Immature natural killer cell (primary cell): ENCODE data around the gene TRAK2. TPM values are rescaled to one million over a fixed set of nuclear protein-coding genes. Genes with fewer than 3 reads are reported as not detected.

Experiments used
- DNase-seq, 3 donors: peaks; one replicate each; pipeline ENCODE4 v3.0.0; 2022; ENCODE audit warnings: mixed read lengths in 1 of 3
- H3K27ac Mint-ChIP-seq, 6 donors: one replicate each; pipeline ENCODE4 v1.8.0; 2020; ENCODE audit warnings: mixed read lengths in 6 of 6, mild to moderate bottlenecking in 5 of 6, inconsistent platforms in 4 of 6, moderate library complexity in 3 of 6
- H3K27me3 Mint-ChIP-seq, 3 donors: one replicate each; pipeline ENCODE4 v1.8.0; 2020 to 2021; ENCODE audit warnings: low read depth in 3 of 3, mild to moderate bottlenecking in 3 of 3, mixed read lengths in 3 of 3, moderate library complexity in 3 of 3, inconsistent platforms in 1 of 3
- H3K36me3 Mint-ChIP-seq, 3 donors: one replicate each; pipeline ENCODE4 v1.8.0; 2020; ENCODE audit warnings: mixed read lengths in 3 of 3, inconsistent platforms in 2 of 3, mild to moderate bottlenecking in 2 of 3
- H3K4me1 Mint-ChIP-seq, 2 donors: one replicate each; pipeline ENCODE4 v1.8.0; 2020; ENCODE audit warnings: inconsistent platforms in 2 of 2, mild to moderate bottlenecking in 2 of 2, mixed read lengths in 2 of 2, moderate library complexity in 1 of 2
- H3K4me3 Mint-ChIP-seq, 5 donors: one replicate each; pipeline ENCODE4 v1.8.0; 2020; ENCODE audit warnings: mild to moderate bottlenecking in 5 of 5, mixed read lengths in 5 of 5, inconsistent platforms in 3 of 5, moderate library complexity in 3 of 5
- H3K9me3 Mint-ChIP-seq, 6 donors: one replicate each; pipeline ENCODE4 v1.8.0; 2020; ENCODE audit warnings: mild to moderate bottlenecking in 6 of 6, mixed read lengths in 6 of 6, inconsistent platforms in 4 of 6, moderate library complexity in 3 of 6
- polyA plus RNA-seq, 3 donors: library from polyadenylated mRNA; unstranded; fragments of 300-500 nt; fragmentation: Illumina TruSeq; gene quantifications; one replicate each; pipeline ENCODE4 v1.2.3, GENCODE V29; 2021

TRAK2 gene
- polyA plus RNA-seq, 3 donors from 2014 or later, result 14.4 to 35.7 (median 18.7) TPM

DNA sequence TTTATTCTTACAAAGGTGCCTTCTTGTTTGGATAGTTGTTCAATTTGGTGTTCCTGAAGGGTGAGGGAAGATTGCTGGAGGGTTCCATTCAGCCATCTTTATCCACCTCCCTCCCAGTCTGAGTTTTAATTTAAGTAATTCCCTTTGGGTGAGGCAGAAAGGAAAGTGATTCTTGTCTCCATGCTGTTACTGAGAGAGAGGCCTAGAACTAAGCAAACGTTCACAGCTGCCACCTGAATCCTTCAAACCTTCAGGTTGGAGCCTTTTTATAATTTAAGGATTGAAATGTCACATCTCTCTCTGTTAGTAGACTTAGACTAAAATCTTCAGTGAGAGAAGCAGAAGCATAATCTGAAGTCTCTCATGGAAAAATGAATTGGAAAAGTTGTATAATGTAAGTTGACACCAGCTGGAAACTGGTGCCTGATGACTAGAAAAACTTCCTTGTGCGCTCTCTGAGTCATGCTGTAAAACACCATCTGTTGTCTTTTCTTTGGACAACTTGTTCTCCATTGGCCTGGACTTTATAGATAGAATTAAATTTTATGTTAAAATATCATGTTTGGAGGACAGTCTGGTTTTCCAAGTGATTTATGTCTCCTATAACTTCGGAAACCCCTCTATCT lies 14.9 kb upstream of the TRAK2 start:
- no peaks in the 10 kb centered on the region for H3K9me3 Mint-ChIP-seq

DNA sequence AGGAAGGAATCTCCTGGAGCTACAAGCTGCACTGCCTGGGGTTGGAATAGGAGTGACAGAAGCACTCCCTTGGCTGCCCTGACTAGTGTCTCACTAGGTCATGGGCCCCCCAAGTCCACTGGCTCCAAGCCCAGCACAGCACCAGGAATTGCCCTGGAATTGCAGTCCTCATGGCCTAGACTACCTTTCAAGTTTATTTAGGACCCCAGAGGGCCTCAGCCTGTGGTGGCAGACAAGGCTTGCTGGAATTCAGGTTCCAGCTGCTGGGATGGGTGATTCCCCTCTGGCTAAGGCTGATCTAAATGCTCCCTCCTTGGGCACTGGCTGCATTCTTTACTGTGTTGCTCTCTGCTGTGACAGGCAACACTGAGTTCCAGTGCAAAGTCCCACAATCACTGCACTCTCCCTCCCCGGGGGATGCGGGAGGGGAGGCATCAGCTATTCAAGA lies 14.3 kb upstream of the TRAK2 start:
- Mint-ChIP-seq H3K4me1 (no peaks in the 10 kb centered on the region), H3K27ac (no peak overlapping the region), H3K9me3 (no peaks in the 10 kb centered on the region), H3K36me3 (peaks cover 45 to 60% (median 48%) of the 10 kb centered on the region in 3 donors), H3K27me3 (peaks cover 0 to 1% (median 0%) of the 10 kb centered on the region in 3 donors), H3K4me3 (no peak overlapping the region)
- no peak for DNase-seq

More for the DNA sequence above, 14.9 kb upstream of the TRAK2 start:
- Mint-ChIP-seq H3K27ac (no peak overlapping the region), H3K36me3 (peaks cover 40 to 64% (median 52%) of the 10 kb centered on the region in 3 donors), H3K27me3 (peaks cover 0 to 1% (median 0%) of the 10 kb centered on the region in 3 donors), H3K4me1 (no peaks in the 10 kb centered on the region), H3K4me3 (no peak overlapping the region)
- no peak for DNase-seq

DNA sequence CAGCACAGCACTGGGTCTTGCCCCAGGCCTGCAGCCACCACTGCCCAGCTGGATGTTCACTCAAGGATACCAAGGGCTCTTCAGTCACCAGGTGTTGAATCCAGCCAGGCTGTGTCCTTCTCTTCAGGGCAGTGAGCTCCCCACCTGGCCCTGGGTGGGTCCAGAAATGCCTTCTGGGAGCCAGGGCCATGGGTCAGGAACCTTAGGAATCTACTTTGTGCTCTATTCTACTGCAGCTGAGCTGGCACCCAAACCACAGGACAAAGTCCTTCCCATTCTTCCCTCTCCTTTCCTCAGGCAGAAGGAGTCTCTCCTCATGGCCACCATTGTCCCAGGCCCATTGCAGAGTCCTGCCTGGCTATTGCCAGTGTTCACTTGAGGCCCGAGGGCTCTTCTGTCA lies 13.3 kb upstream of the TRAK2 start:
- Mint-ChIP-seq H3K27me3 (peaks cover 0 to 1% (median 0%) of the 10 kb centered on the region in 3 donors), H3K4me1 (no peaks in the 10 kb centered on the region), H3K27ac (no peak overlapping the region), H3K36me3 (peaks cover 49 to 60% (median 51%) of the 10 kb centered on the region in 3 donors), H3K4me3 (no peak overlapping the region), H3K9me3 (no peaks in the 10 kb centered on the region)
- DNase-seq, result no peak

DNA sequence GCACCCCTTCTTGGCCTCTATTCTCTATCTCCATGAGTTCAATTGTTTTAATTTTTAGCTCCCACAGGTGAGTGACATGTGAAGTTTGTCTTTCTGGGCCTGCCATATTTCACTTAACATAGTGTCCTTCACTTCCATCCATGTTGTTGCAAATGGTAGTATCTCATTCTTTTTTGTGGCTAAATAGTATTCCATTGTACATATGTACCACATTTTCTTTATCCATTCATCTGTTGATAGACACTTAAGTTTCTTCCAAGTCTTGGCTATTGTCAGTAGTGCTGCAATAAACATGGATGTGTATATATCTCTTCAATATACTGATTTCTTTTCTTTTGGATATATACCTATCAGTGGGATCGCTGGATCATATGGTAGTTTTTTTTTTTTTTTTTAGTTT lies 9.3 kb upstream of the TRAK2 start:
- Mint-ChIP-seq H3K27ac (no peak overlapping the region), H3K36me3 (peaks cover 35 to 52% (median 47%) of the 10 kb centered on the region in 3 donors), H3K4me1 (no peaks in the 10 kb centered on the region)

DNA sequence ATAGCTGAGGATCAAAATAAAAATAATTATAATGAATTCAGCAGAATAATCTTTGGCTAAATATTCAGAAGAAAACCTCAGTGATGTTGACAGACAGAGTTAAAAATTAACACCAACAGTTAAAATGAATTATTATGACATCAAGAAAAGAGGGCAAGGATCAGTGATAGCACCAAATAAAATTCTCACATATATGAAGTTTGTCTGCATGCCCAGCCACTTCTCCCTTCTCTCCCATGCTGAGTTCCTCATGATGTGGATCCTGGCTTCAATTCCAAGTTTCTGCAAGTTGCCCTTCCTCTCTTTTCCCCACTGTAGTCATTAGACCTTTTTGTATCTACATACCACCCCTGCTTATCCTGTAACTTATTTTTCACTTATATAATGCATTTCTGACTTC lies 7.1 kb upstream of the TRAK2 start:
- Mint-ChIP-seq H3K9me3 (no peaks in the 10 kb centered on the region), H3K27me3 (peaks cover 0 to 1% (median 0%) of the 10 kb centered on the region in 3 donors), H3K4me3 (no peak overlapping the region), H3K27ac (no peak overlapping the region), H3K4me1 (no peaks in the 10 kb centered on the region), H3K36me3 (peaks cover 27 to 42% (median 41%) of the 10 kb centered on the region in 3 donors)
- DNase-seq, result no peak

More for the DNA sequence above, 9.3 kb upstream of the TRAK2 start:
- DNase-seq, result no peak
- no peak overlapping the region for H3K4me3 Mint-ChIP-seq
- H3K27me3 Mint-ChIP-seq, result peaks cover 0 to 1% (median 0%) of the 10 kb centered on the region in 3 donors
- no peaks in the 10 kb centered on the region for H3K9me3 Mint-ChIP-seq

DNA sequence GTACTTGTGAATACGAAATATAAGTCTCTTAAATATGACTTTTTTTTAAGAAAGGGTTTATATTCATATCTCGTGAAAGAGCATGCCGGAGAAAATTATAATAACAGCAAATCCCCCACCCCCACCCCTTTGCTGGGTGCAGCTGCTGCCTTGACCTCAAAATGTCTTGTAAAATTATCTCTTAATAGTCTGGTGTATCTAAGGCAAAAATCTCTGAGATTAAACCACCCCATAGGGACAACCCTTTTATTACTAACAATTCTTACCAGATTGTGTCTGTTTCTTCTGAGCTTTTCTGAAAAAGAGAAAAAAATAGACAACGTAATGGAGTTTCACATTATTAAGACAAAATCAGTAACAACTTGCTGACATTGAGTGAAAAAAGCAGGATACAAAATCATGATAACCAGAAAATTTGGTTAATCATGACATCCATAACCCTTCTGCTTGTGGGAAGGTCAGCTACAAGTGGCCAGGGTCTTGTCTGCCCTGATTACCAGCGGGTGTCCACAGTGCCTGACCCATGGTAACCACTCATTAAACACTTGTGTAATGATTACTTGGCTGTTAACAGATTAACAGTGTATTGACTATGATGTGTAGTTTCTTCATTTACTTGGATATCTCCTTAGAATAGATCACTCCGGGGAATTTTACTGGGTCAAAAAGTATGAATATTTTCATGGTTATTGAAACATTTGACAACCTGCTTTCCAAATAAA lies 1.8 kb upstream of the TRAK2 start:
- Mint-ChIP-seq H3K27me3 (peaks cover 0 to 4% (median 3%) of the 10 kb centered on the region in 3 donors), H3K4me1 (peaks cover 20 to 42% of the 10 kb centered on the region in 2 donors), H3K4me3 (peak overlapping the region in 4 of 5 donors; percentile 85 to 90 (median 88)), H3K27ac (peak overlapping the region in 1 of 6 donors; percentile 36), H3K9me3 (no peaks in the 10 kb centered on the region), H3K36me3 (peaks cover 0 to 8% (median 0%) of the 10 kb centered on the region in 3 donors)
- no peak for DNase-seq

- H3K9me3 Mint-ChIP-seq, result no peaks in the 10 kb centered on the region
- peaks cover 27 to 50% of the 10 kb centered on the region in 2 donors for H3K4me1 Mint-ChIP-seq
- H3K36me3 Mint-ChIP-seq, result peaks cover 0 to 8% (median 0%) of the 10 kb centered on the region in 3 donors
- peak overlapping the region; percentile 37 to 88 (median 83) for H3K27ac Mint-ChIP-seq
- H3K27me3 Mint-ChIP-seq, result peaks cover 0 to 4% (median 3%) of the 10 kb centered on the region in 3 donors
- peak overlapping the region; percentile 85 to 94 (median 88) for H3K4me3 Mint-ChIP-seq
- DNase-seq, result no peak
Observed at GRCh38 chr2:201452058-201452921, 1.0 kb upstream of the TRAK2 start.

DNA sequence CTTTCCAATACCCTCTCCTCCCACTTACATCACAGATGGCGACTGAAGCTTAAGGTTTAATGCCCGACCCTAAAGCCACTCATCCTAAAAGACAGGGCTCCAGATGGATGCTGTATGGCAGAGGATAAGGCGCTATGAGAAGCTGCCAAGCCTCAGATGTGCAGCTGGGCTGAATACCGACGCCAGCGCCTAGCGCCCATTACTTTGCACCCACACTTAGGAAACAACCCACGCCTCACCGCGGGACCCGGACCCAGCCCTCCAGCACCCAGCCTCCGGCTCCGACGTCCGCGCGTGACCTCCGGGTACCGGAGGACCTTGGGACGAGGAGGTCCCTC lies 335 bp downstream of the TRAK2 start:
- Mint-ChIP-seq H3K27me3 (peaks cover 0 to 4% (median 3%) of the 10 kb centered on the region in 3 donors), H3K27ac (peak overlapping the region; percentile 88 to 97 (median 94)), H3K4me3 (peak overlapping the region; percentile 94 to 98 (median 96)), H3K36me3 (peaks cover 0 to 8% (median 0%) of the 10 kb centered on the region in 3 donors), H3K4me1 (peaks cover 32 to 61% of the 10 kb centered on the region in 2 donors), H3K9me3 (no peaks in the 10 kb centered on the region)
- DNase-seq, result no peak

GRCh38 chr2:201448701-201449100 lies 2.6 kb downstream of the TRAK2 start:
- Mint-ChIP-seq H3K27me3 (peaks cover 0 to 4% (median 3%) of the 10 kb centered on the region in 3 donors), H3K27ac (no peak overlapping the region), H3K9me3 (no peaks in the 10 kb centered on the region), H3K4me3 (peak overlapping the region in 4 of 5 donors; percentile 46 to 67 (median 57)), H3K36me3 (peaks cover 0 to 4% (median 0%) of the 10 kb centered on the region in 3 donors), H3K4me1 (peaks cover 32 to 70% of the 10 kb centered on the region in 2 donors)
- DNase-seq, result no peak

DNA sequence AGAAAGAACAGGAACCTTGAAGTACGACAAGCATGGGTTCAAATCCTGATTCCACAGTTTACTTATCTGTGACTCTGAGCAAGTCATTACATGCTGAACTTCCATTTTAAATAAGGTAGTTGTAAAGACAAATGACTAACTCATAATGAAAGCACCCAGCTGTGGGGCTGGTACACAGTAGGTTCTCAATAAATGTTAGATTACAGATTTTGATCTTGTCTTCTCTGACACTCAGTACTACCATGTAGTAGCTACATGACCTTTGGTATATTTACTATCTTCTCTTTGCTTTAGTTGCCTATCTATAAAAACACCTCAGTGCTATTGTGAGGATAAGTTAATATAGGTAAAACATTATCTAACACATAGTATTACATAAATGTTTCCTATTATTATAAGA lies 3.2 kb downstream of the TRAK2 start:
- Mint-ChIP-seq H3K36me3 (peaks cover 0 to 4% (median 0%) of the 10 kb centered on the region in 3 donors), H3K4me1 (peaks cover 32 to 67% of the 10 kb centered on the region in 2 donors)

DNA sequence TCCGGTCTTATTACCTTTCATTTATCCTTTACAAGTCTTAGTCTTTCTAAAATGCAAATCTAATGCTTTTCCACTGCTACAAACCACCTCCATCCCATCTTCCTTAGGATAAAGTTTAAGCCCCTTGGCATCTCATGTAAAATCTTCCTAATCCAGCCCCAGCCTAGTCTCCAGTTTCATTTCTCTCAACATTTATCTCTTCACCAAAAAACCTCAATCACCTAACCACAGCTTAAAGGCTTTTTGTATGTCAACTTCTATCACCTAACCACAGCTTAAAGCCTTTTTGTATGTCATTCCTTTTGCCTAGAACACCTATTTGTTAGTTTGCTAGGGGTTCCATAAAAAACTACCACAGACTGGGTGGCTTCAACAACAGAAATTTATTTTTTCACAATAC lies 4.2 kb downstream of the TRAK2 start:
- H3K4me1 Mint-ChIP-seq, result peaks cover 27 to 58% of the 10 kb centered on the region in 2 donors
- peaks cover 0 to 4% (median 3%) of the 10 kb centered on the region in 3 donors for H3K27me3 Mint-ChIP-seq
- peaks cover 0 to 4% (median 0%) of the 10 kb centered on the region in 3 donors for H3K36me3 Mint-ChIP-seq
- no peaks in the 10 kb centered on the region for H3K9me3 Mint-ChIP-seq
- peak overlapping the region in 1 of 5 donors; percentile 1 for H3K4me3 Mint-ChIP-seq
- peak in 1 of 3 donors; percentile 7 for DNase-seq
- H3K27ac Mint-ChIP-seq, result no peak overlapping the region

More for the DNA sequence above, 3.2 kb downstream of the TRAK2 start:
- no peaks in the 10 kb centered on the region for H3K9me3 Mint-ChIP-seq
- peak overlapping the region in 1 of 5 donors; percentile 8 for H3K4me3 Mint-ChIP-seq
- H3K27me3 Mint-ChIP-seq, result peaks cover 0 to 4% (median 3%) of the 10 kb centered on the region in 3 donors
- DNase-seq, result no peak
- H3K27ac Mint-ChIP-seq, result no peak overlapping the region

GRCh38 chr2:201444746-201445465 lies 6.4 kb downstream of the TRAK2 start:
- Mint-ChIP-seq H3K36me3 (peaks cover 0 to 6% (median 4%) of the 10 kb centered on the region in 3 donors), H3K4me1 (peaks cover 20 to 48% of the 10 kb centered on the region in 2 donors), H3K9me3 (no peaks in the 10 kb centered on the region), H3K27me3 (no peaks in the 10 kb centered on the region), H3K27ac (no peak overlapping the region), H3K4me3 (no peak overlapping the region)
- DNase-seq, result no peak

DNA sequence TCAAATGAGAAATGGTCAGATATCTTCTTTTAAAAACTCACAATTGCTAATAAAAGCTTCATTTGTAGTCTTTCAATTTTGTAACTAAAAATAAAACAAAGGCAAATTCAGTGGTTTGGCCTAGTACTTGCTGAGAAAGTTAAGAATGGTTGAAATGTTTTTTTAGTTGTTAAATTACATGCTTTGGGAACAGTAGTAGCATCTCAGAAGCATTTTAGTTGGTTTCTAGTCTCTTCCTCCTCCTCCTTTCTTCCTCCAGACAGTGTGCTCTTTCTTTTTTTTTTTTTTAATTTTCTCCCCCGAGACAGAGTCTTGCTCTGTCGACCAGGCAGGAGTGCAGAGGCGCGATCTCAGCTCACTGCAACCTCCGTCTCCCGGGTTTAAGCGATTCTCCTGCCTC lies 9.8 kb downstream of the TRAK2 start:
- peaks cover 0 to 14% (median 0%) of the 10 kb centered on the region in 3 donors for H3K36me3 Mint-ChIP-seq
- no peak overlapping the region for H3K4me3 Mint-ChIP-seq
- H3K27me3 Mint-ChIP-seq, result no peaks in the 10 kb centered on the region
- H3K27ac Mint-ChIP-seq, result no peak overlapping the region
- H3K9me3 Mint-ChIP-seq, result no peaks in the 10 kb centered on the region
- no peak for DNase-seq
- H3K4me1 Mint-ChIP-seq, result peaks cover 3 to 26% of the 10 kb centered on the region in 2 donors
